Keratinocyte (primary cell): ENCODE data around the gene BTRC.

Experiments
- EZH2 ChIP-seq: IDR thresholded peaks from one replicate; pipeline ENCODE4 v1.6.1; 2012; ENCODE audit warnings: inconsistent platforms, mild to moderate bottlenecking, low read length, moderate library complexity
- TF ChIP-seq, protein P1 (sequence below), 3 experiments: IDR thresholded peaks in 1 of 3; conservative IDR thresholded peaks in 1 of 3; optimal IDR thresholded peaks in 1 of 3; 2 replicates in 2 of 3; 3 replicates in 1 of 3; pipeline versions ENCODE3 to v1.5.1; 2011; ENCODE audit warnings: low read length in 3 of 3, mild to moderate bottlenecking in 3 of 3, moderate library complexity in 2 of 3, control low read depth in 1 of 3, inconsistent platforms in 1 of 3; ENCODE audit not compliant: insufficient read depth in 2 of 3; ENCODE audit errors: extremely low read depth in 1 of 3

- TF ChIP-seq, protein P1, sequence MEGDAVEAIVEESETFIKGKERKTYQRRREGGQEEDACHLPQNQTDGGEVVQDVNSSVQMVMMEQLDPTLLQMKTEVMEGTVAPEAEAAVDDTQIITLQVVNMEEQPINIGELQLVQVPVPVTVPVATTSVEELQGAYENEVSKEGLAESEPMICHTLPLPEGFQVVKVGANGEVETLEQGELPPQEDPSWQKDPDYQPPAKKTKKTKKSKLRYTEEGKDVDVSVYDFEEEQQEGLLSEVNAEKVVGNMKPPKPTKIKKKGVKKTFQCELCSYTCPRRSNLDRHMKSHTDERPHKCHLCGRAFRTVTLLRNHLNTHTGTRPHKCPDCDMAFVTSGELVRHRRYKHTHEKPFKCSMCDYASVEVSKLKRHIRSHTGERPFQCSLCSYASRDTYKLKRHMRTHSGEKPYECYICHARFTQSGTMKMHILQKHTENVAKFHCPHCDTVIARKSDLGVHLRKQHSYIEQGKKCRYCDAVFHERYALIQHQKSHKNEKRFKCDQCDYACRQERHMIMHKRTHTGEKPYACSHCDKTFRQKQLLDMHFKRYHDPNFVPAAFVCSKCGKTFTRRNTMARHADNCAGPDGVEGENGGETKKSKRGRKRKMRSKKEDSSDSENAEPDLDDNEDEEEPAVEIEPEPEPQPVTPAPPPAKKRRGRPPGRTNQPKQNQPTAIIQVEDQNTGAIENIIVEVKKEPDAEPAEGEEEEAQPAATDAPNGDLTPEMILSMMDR (optimal IDR thresholded peaks at IDR 0.05 in 1 of 3, IDR thresholded peaks at IDR 0.05 in 1 of 3, conservative IDR thresholded peaks at IDR 0.05 in 1 of 3; ENCODE audit: extremely low read depth in 1 of 3, insufficient read depth in 2 of 3, low read length in 3 of 3), result no peak
- no peak for TF ChIP-seq EZH2
These were observed 2.9 kb upstream of the BTRC start for GRCh38 chr10:101351017-101351416.
